Measurements from ENCODE around the gene SLC7A7. TPM values are rescaled to one million over a fixed set of nuclear protein-coding genes. Genes with fewer than 3 reads are reported as not detected.
"Not testable (repeated sequence)": the region's sequence is repeated elsewhere in the genome, so short reads cannot be mapped to it uniquely, and the experiment has no call there.

Gene SLC7A7
- total and polyA plus RNA-seq, 5 donors = 3.1 to 13.6 (median 7.5) TPM

DNA sequence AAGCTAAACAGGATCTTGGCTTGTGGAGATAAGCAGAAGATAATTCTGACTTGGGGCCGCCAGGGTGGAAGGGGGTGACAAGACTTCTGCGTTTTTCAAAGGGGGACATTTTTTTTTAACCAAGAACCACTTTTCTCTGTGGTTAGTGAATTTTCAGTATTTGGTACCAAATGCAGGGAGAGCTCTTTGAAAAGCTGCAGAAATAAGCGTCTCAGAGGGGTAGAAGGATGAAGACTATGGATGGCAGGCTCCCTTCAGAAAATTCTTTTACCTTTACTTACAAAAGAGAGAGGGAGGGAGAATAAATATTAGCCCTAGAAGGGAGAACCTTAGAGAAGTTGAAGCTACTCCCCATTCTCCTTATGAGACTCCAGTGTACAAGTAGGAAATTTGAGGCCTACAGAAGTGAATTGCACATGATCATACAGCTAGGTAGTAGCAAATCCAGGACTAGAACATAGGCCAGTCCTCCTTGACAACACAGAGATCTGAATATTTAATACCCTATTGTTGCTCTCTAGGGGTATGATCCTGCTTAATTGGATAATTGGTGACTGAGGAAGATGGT lies 15.3 kb upstream of the SLC7A7 start:
- no peak for DNase-seq
- Histone ChIP-seq H3K9me3 (ENCODE audit: control insufficient read depth, low read length) (no peaks in the 10 kb centered on the region), H3K4me3 (ENCODE audit: low read length) (peak overlapping the region; percentile 74), H3K27ac (ENCODE audit: low read length) (no peak overlapping the region), H3K27me3 (ENCODE audit: control insufficient read depth, insufficient read depth) (no peaks in the 10 kb centered on the region), H3K4me1 (ENCODE audit: control insufficient read depth, insufficient read depth, low read length) (no peaks in the 10 kb centered on the region)
- 25% methylated on average over 3 of the region's 3 CpGs for WGBS
- intact Hi-C loops (cut with DNase I) = no loop called here
- no peak for ATAC-seq

DNA sequence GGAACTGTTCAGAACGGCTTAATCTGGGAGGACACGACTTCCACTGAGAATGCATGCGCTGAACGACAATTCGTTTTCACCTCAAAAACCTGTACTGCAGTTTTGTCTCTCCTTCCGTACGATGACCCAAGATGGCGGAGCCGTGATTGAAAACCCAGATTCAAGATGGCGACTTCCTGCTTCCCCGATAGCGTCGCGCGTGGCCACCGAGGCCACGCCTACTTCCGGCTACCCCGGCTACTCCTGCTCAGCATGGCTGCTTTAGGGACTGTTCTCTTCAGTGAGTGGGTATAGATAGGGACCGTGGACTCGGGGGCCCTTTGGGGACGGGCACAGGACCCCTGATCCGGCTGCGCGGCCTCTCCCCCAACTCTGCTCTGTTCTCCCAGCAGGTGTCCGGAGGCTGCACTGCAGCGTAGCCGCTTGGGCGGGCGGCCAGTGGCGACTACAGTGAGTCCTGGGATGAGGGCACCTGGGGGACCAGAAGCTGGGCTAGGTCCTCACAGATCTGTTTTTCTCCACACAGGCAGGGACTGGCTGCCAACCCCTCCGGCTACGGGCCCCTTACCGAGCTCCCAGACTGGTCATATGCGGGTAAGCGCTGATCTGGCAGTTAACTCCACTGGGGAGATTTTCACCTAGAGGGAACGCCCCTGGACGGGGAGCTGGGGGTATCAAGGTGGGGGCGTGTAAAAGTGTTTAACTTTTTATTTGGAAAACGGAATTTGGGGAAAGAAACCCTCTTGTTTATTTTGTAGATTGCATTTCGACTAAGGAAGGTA lies 14.6 kb upstream of the SLC7A7 start, which contains the start of gene MRPL52:
Gene MRPL52, plus strand, starts transcription at position 227 of the 782 bp plus-strand sequence. Its CDS starts 26 bp downstream, at position 253.
- WGBS = under 1% methylated on average over 41 of the region's 41 CpGs
- peak within 1 kb of the TSS; percentile 76 for H3K27ac ChIP-seq (ENCODE audit: low read length)
- no peaks in the 10 kb centered on the region for H3K9me3 ChIP-seq (ENCODE audit: control insufficient read depth, low read length)
- no peaks in the 10 kb centered on the region for H3K4me1 ChIP-seq (ENCODE audit: control insufficient read depth, insufficient read depth, low read length)
- H3K4me3 ChIP-seq (ENCODE audit: low read length) = peak within 1 kb of the TSS; percentile 74
- intact Hi-C loops (cut with DNase I) = loop anchor here in 1 of 4 donors (10.0 kb wide), 1 partner anchor 275 kb away; no protein-coding TSS in a partner anchor
- ATAC-seq (peak; percentile 96 to 97), DNase-seq (peak; percentile 92 to 96 (median 96))
- H3K27me3 ChIP-seq (ENCODE audit: control insufficient read depth, insufficient read depth) = no peaks in the 10 kb centered on the region

DNA sequence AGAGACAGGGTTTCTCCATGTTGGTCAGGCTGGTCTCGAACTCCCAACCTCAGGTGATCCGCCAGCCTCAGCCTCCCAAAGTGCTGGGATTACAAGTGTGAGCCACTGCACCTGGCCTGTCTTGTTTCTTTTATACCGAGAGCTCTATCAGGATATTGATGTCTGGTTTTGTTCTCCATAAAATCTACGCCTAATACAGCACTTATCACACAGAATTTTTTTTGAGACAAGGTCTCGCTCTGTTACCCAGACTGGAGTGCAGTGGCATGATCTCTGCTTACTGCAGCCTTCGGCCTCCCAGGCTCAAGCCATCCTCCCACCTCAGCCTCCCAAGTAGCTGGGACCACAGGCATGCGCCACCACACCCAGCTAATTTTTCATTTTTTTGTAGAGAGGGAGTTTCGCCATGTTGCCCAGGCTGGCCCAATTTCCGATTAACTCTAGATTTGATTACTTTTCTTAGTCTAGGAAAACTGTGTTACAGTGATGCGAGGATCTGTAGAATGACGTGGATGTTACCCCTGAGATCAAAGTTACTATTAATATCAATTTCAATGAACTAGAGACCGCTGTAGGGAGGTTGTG lies 13.9 kb upstream of the SLC7A7 start:
- intact Hi-C loops (cut with DNase I) = loop anchor here in 1 of 4 donors (10.0 kb wide), 1 partner anchor 274 kb away; no protein-coding TSS in a partner anchor
- not testable (repeated sequence) for H3K4me1 ChIP-seq (ENCODE audit: control insufficient read depth, insufficient read depth, low read length); DNase-seq; ATAC-seq; H3K9me3 ChIP-seq (ENCODE audit: control insufficient read depth, low read length); H3K27me3 ChIP-seq (ENCODE audit: control insufficient read depth, insufficient read depth)
- 80% methylated on average over 12 of the region's 12 CpGs for WGBS
- Histone ChIP-seq H3K27ac (ENCODE audit: low read length) (peak overlapping the region; percentile 76), H3K4me3 (ENCODE audit: low read length) (peak overlapping the region; percentile 74)

DNA sequence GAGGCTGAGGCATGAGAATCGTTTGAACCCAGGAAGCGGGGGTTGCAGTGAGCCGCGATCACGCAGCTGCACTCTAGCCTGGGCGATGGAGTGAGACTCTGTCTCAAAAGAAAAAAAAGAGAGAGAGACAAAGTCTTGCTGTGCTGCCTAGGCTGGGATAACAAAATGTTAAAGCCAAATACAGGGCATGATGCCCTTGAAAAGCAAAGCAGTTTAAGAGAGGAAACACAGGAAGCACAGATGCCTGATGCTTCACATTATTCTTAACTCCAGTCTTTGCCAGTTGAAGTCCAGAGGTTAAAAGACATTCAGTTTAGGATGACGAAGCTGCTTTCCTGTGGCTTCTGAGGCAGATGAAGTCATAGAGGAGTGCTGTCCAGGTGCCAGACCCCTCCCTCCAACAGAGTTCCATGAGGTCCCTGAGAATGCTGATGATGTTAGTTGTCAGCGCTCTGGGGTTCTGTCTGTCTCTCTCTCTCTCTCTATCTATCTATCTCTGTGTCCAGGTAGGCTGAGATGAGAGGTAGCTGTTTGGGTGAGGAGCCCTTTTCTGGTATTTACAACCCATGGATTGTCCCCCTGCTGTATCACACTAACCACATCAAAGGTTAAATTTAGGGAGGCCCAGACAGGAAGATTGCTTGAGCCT lies 9.6 kb upstream of the SLC7A7 start:
- 49% methylated on average over 8 of the region's 8 CpGs for WGBS
- DNase-seq (no peak), ATAC-seq (no peak)
- intact Hi-C loops (cut with DNase I) = loop anchor here in 1 of 4 donors (10.0 kb wide), 1 partner anchor 270 kb away; no protein-coding TSS in a partner anchor
- H3K27me3 ChIP-seq (ENCODE audit: control insufficient read depth, insufficient read depth) = no peaks in the 10 kb centered on the region
- H3K4me3 ChIP-seq (ENCODE audit: low read length) = no peak overlapping the region
- H3K27ac ChIP-seq (ENCODE audit: low read length) = no peak overlapping the region
- H3K9me3 ChIP-seq (ENCODE audit: control insufficient read depth, low read length) = no peaks in the 10 kb centered on the region
- no peaks in the 10 kb centered on the region for H3K4me1 ChIP-seq (ENCODE audit: control insufficient read depth, insufficient read depth, low read length)

DNA sequence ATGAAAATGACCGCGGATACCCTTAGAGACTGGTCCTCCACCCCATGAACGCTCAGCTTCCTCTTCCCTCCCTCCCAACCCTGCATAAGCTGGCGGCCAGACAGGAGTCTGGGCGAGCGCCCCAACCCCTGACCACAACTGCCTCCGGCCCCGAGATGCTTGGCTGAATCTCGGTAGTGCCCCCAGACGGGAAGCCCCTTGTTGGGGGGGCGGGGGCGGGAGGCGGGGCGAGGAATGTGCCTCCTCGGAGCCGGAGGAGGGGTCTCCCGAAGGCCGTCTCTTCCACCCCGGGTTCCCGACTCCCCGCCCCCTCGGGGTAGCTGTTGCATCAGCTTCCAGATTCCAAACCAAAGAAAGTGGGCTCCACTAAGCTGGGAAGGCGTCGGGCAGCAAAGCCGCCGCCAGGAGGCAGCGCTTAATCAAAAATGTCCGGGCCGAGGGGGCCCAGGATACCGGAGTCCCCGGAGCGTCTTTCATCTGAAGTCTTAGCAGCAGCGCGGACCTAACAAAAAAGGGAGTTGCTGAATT lies 7.4 kb upstream of the SLC7A7 start:
- peak; percentile 85 to 89 for ATAC-seq
- peak overlapping the region; percentile 48 for H3K4me3 ChIP-seq (ENCODE audit: low read length)
- no peaks in the 10 kb centered on the region for H3K9me3 ChIP-seq (ENCODE audit: control insufficient read depth, low read length)
- DNase-seq = peak; percentile 82 to 92 (median 90)
- no peak overlapping the region for H3K27ac ChIP-seq (ENCODE audit: low read length)
- intact Hi-C loops (cut with DNase I) = loop anchor here (1.0 to 10.0 kb wide), 3 partner anchors 29 to 268 kb away; no protein-coding TSS in a partner anchor
- no peaks in the 10 kb centered on the region for H3K4me1 ChIP-seq (ENCODE audit: control insufficient read depth, insufficient read depth, low read length)
- WGBS = 2% methylated on average over 34 of the region's 34 CpGs
- no peaks in the 10 kb centered on the region for H3K27me3 ChIP-seq (ENCODE audit: control insufficient read depth, insufficient read depth)

DNA sequence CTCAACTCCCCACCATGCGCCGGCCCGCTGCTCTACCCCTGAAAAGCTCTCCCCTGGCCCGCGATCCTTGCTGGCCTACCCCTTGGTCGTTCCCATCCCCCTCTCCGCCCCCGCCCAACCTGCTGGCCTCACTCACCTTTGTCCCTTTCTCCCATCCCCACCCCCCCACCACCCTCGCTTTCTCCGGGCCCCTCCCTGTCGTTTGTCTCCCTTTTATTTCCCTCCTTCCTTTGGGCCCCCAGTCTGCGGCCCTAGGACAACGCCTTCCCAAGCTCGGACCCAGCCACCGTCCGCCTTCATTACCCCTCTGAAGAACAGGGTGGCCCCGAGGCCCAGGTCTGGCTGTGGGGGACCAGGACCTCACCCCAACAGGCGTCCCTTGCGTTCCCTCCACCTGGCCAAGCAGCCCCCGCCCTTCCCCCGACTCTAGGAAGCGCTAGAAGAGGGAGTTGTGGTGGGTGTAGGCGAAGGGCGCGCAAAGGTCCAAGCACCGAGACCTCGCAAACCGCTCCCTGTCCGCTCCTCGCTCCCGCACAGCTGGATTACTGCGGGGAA lies 6.9 kb upstream of the SLC7A7 start:
- ATAC-seq = peak in 1 of 2 donors; percentile 2
- Histone ChIP-seq H3K27ac (ENCODE audit: low read length) (no peak overlapping the region), H3K9me3 (ENCODE audit: control insufficient read depth, low read length) (no peaks in the 10 kb centered on the region), H3K4me1 (ENCODE audit: control insufficient read depth, insufficient read depth, low read length) (no peaks in the 10 kb centered on the region), H3K4me3 (ENCODE audit: low read length) (peak overlapping the region; percentile 48), H3K27me3 (ENCODE audit: control insufficient read depth, insufficient read depth) (no peaks in the 10 kb centered on the region)
- intact Hi-C loops (cut with DNase I) = loop anchor here in 3 of 4 donors (2.0 to 10.0 kb wide), 2 partner anchors 31 to 267 kb away; no protein-coding TSS in a partner anchor
- peak in 1 of 3 donors; percentile 65 for DNase-seq
- WGBS = 50% methylated on average over 32 of the region's 32 CpGs

DNA sequence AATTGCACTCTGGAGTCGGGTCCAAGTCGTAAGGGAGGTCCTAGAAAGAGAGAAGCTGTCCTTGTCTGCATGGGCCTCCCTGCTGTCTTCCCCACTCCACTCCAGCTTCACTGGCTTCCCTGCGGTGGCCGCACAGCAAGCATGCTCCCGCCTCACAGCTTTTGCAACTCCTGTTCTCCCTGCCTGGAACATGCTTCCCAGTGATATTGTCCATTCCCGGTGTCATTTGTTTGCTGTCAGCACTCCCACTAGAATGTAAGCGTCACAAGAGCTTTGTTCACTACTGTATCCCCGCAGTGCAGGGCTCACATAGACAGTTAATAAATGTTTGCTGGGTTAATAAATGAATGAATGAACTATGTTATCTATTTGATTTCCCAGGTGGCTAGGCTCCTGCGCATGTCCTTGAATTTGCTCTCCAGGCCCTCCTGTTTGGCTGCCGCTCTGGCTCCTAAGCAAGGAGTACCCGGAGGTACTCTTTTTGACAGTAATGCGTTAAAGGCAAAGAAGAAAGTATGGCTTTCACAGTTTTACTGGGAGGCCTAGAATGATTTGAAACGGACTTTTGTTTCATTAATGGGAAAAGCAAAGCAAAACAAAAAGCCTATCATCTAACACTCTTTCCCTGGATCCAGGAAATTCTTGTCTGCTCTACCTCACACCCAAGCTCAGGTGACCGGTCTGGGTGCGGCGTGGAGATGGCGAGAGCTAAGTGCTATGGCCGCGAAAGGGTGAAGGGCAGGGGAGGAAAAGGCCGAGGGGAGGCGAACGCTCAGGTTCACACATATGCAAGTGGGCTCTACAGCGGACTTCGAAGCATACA lies 6.2 kb upstream of the SLC7A7 start:
- Histone ChIP-seq H3K4me3 (ENCODE audit: low read length) (no peak overlapping the region), H3K4me1 (ENCODE audit: control insufficient read depth, insufficient read depth, low read length) (no peaks in the 10 kb centered on the region), H3K9me3 (ENCODE audit: control insufficient read depth, low read length) (no peaks in the 10 kb centered on the region), H3K27me3 (ENCODE audit: control insufficient read depth, insufficient read depth) (no peaks in the 10 kb centered on the region), H3K27ac (ENCODE audit: low read length) (no peak overlapping the region)
- peak in 1 of 3 donors; percentile 58 for DNase-seq
- intact Hi-C loops (cut with DNase I) = loop anchor here in 3 of 4 donors (2.0 to 10.0 kb wide), 2 partner anchors 31 to 267 kb away; no protein-coding TSS in a partner anchor
- ATAC-seq = no peak
- WGBS = 78% methylated on average over 24 of the region's 24 CpGs

DNA sequence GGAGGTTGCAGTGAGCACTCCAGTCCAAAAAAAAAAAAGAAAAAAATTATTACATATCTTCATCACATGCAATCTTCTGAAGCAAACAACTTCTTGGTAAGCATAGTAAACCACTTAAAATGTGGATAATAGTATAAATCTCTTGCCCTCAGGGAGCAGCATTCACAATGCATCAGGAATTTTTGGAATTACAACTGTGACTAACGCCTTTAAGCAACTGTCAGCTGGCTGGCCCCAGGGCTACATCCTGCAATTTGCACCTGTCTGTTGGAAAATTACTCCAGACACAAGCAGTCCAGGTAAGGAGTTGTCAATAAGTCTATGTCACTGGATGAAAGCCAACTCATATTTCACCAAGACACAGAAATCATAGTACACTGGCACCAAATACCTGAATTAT lies 5.5 kb upstream of the SLC7A7 start:
- intact Hi-C loops (cut with DNase I) = loop anchor here in 1 of 4 donors (10.0 kb wide), 1 partner anchor 266 kb away; no protein-coding TSS in a partner anchor
- no peak for ATAC-seq
- no peak for DNase-seq
- Histone ChIP-seq H3K4me3 (ENCODE audit: low read length) (no peak overlapping the region), H3K4me1 (ENCODE audit: control insufficient read depth, insufficient read depth, low read length) (peaks cover 1% of the 10 kb centered on the region), H3K27ac (ENCODE audit: low read length) (no peak overlapping the region), H3K9me3 (ENCODE audit: control insufficient read depth, low read length) (no peaks in the 10 kb centered on the region), H3K27me3 (ENCODE audit: control insufficient read depth, insufficient read depth) (no peaks in the 10 kb centered on the region)
- WGBS = 92% methylated on average over 1 of the region's 1 CpG

DNA sequence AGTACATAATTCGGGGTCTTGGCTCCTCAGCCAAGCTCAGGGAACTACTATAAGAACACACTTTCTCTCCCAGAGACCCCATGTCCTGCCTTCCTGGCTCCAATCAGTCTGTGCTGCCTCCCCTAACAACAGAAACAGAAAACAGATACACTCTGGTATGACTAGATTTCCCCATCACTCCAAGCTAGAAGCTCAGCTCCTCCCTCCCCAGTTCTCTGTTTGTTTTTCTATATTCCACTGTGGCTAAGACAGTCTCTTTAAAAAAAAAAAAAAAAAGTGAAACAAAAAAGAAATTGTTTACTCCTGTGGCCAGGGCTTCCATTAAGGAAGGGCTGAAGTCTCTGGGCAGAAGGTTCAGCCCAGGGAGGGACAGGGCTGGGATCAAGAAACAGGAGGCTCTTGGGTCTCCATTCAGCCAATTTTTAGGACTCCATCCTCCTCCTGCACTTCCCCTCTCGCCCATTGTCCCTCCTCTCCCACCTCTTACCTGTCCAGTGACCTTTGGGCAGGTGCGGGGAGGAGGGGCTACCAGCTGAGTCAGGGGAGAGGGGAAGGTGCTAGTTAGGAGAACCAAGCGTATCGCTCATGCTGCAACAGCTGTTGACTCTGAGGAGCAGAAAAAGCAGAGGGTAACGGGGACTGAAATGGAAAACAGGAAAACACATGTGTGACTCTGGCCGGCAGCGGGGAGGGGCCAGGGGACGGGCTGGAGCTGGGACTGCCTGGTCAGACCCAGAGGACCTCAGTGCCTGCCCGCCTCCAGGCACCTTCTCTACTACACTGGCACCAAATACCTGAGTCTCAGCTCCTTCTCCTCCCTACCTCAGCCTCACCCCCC lies 4.1 kb upstream of the SLC7A7 start:
- peak overlapping the region; percentile 44 for H3K4me3 ChIP-seq (ENCODE audit: low read length)
- peak; percentile 47 to 48 for ATAC-seq
- intact Hi-C loops (cut with DNase I) = no loop called here
- H3K27me3 ChIP-seq (ENCODE audit: control insufficient read depth, insufficient read depth) = no peaks in the 10 kb centered on the region
- H3K9me3 ChIP-seq (ENCODE audit: control insufficient read depth, low read length) = no peaks in the 10 kb centered on the region
- peak; percentile 40 to 81 (median 80) for DNase-seq
- WGBS = 14% methylated on average over 10 of the region's 10 CpGs
- H3K27ac ChIP-seq (ENCODE audit: low read length) = peak overlapping the region; percentile 91
- peaks cover 6% of the 10 kb centered on the region for H3K4me1 ChIP-seq (ENCODE audit: control insufficient read depth, insufficient read depth, low read length)
